CD4-positive, alpha-beta memory T cell (primary cell): ENCODE data around the gene SNX33. TPM values are rescaled to one million over a fixed set of nuclear protein-coding genes. Genes with fewer than 3 reads are reported as not detected.
"Not testable (repeated sequence)": the region's sequence is repeated elsewhere in the genome, so short reads cannot be mapped to it uniquely, and the experiment has no call there.

ENCODE experiments used
- CTCF ChIA-PET: fragments of 350-600 bp; sonication (Branson Sonifier 250); formaldehyde crosslinking; loops from one replicate; lab custom pipeline; 2021; ENCODE audit warnings: inconsistent platforms; ENCODE audit not compliant: partially characterized antibody; lab: Charles Lee
- POLR2A ChIA-PET: fragments of 350-600 bp; sonication (Branson Sonifier 250); formaldehyde crosslinking; loops from one replicate; lab custom pipeline; 2021; ENCODE audit not compliant: partially characterized antibody; lab: Charles Lee
- DNase-seq, 5 donors: peaks; one replicate each; pipeline versions ENCODE4 v3.0.0 to v3.0.0-alpha.2; 2020 to 2022; ENCODE audit warnings: mixed read lengths in 1 of 5
- H3K27ac ChIP-seq: one replicate; pipeline ENCODE4 v1.7.0; 2013; ENCODE audit warnings: low read depth, low read length
- H3K27me3 ChIP-seq: 2 replicates; pipeline ENCODE4 v1.7.0; 2013; ENCODE audit warnings: mild to moderate bottlenecking, low read length, moderate library complexity; ENCODE audit not compliant: insufficient read depth
- H3K36me3 ChIP-seq: 2 replicates; pipeline ENCODE4 v1.7.0; 2013; ENCODE audit warnings: mild to moderate bottlenecking, low read length, moderate library complexity; ENCODE audit not compliant: insufficient read depth
- H3K4me1 ChIP-seq: 2 replicates; pipeline ENCODE4 v1.7.0; 2013; ENCODE audit warnings: mild to moderate bottlenecking, low read length, moderate library complexity; ENCODE audit not compliant: insufficient read depth
- H3K4me3 ChIP-seq, 2 donors: one replicate each; pipeline ENCODE4 v1.7.0; 2013; ENCODE audit warnings: low read length in 2 of 2, mild to moderate bottlenecking in 1 of 2
- H3K9me3 ChIP-seq, 2 donors: one replicate each; pipeline ENCODE4 v1.7.0; 2013; ENCODE audit warnings: low read length in 2 of 2, control low read depth in 1 of 2; ENCODE audit not compliant: control insufficient read depth in 1 of 2
- H3K27ac Mint-ChIP-seq, 7 donors: one replicate each; pipeline ENCODE4 v1.8.0; 2020 to 2021; ENCODE audit warnings: mixed read lengths in 7 of 7, mild to moderate bottlenecking in 6 of 7, inconsistent platforms in 3 of 7, moderate library complexity in 3 of 7
- H3K27me3 Mint-ChIP-seq, 2 donors: one replicate each; pipeline ENCODE4 v1.8.0; 2020 to 2021; ENCODE audit warnings: mixed read lengths in 2 of 2
- H3K36me3 Mint-ChIP-seq, 2 donors: one replicate each; pipeline ENCODE4 v1.8.0; 2020 to 2021; ENCODE audit warnings: mixed read lengths in 2 of 2, inconsistent platforms in 1 of 2, mild to moderate bottlenecking in 1 of 2
- H3K4me1 Mint-ChIP-seq, 4 donors: one replicate each; pipeline ENCODE4 v1.8.0; 2020 to 2021; ENCODE audit warnings: mixed read lengths in 4 of 4, mild to moderate bottlenecking in 1 of 4
- H3K4me3 Mint-ChIP-seq, 8 donors: one replicate each; pipeline ENCODE4 v1.8.0; 2020 to 2021; ENCODE audit warnings: mixed read lengths in 8 of 8, mild to moderate bottlenecking in 7 of 8, moderate library complexity in 6 of 8, inconsistent platforms in 3 of 8
- H3K9me3 Mint-ChIP-seq, 8 donors: one replicate each; pipeline ENCODE4 v1.8.0; 2020 to 2021; ENCODE audit warnings: mixed read lengths in 8 of 8, mild to moderate bottlenecking in 5 of 8, inconsistent platforms in 3 of 8, moderate library complexity in 1 of 8
- intact Hi-C: fragments of 100-400 bp; cut with micrococcal nuclease; formaldehyde crosslinking; loops from one replicate; pipeline ENCODE4 v1.15.1; 2023
- polyA plus RNA-seq, 2 donors: library from polyadenylated mRNA; unstranded; fragments of 300-500 nt; fragmentation: Illumina TruSeq; gene quantifications; one replicate each; pipeline ENCODE4 v1.2.3, GENCODE V29; 2021
- total RNA-seq, 2 experiments: library from RNA; stranded (reverse); gene quantifications; one replicate each; pipeline ENCODE4 v1.2.3, GENCODE V29; 2021

The SNX33 gene
- total and polyA plus RNA-seq, 4 experiments from 2014 or later, result 0.33 to 3.8 (median 2.6) TPM

DNA sequence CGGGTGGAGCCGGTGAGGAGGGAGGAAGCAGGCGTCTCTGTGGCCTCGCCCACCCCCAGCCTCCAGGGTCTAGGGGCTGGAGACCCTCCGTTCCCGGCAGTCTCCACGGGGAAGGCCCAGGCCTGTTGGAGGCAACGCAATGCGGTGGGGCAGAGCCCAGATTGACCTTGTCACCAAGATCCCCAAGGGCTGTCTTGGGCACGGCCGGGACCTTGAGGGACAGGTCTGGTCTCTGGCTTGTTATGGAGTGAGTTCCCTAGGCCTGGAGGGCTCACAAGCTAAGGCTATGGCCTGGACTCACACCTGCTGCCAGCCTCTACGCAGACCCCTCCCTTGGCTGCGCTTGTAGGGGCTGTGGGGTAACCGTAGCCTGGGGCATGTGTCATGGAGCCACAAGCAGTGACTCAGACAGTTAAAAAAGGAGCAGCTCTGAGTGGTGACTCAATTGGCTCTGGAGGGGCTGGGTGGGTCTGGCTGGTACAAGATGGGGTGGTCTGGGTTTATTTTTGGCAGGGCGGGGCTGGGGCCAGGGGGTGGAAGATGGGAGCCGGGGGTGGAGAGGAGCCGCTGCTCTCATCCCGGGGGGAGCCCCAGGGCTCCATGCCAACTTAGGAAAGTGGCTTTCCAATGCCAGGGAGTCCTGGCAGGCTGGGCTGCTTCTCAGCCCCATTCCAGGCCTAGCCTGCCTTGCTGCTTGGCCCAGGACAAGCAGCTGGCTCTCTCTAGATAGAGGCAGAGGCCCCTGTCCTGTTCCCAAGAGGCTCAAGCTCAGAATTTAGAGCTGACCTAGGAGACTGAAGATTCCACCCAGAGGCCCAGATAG, 55.9 kb downstream of the SNX33 start:
- H3K4me3 Mint-ChIP-seq, H3K9me3 Mint-ChIP-seq, H3K27me3 ChIP-seq, POLR2A ChIA-PET, H3K4me3 ChIP-seq, CTCF ChIA-PET, intact Hi-C loops, H3K9me3 ChIP-seq, H3K36me3 Mint-ChIP-seq, H3K4me1 ChIP-seq, DNase-seq, H3K27me3 Mint-ChIP-seq, H3K36me3 ChIP-seq, H3K4me1 Mint-ChIP-seq, H3K27ac Mint-ChIP-seq, H3K27ac ChIP-seq: not testable (repeated sequence)

DNA sequence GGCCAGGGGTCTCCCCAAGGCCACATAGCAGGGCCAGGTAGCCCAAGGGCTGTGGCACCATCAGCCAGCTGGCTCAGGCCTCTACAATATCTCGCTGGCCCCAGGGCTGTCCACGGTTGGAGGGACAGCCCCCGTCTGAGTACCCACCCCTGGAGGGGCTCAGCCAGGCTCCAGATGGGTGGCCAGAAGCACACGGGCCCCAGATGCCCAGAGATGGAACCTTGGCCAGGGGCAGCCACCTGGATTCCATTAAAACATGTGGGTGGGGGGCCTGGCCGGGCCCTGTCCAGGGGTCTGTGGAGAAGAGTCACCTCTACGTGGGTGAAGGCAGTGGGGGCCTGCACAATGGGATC, 56.5 kb downstream of the SNX33 start:
- H3K27me3 Mint-ChIP-seq, result no peaks in the 10 kb centered on the region
- no peaks in the 10 kb centered on the region for H3K4me1 Mint-ChIP-seq
- CTCF ChIA-PET, result no interaction called here
- intact Hi-C loops, result no loop called here
- no peak overlapping the region for H3K27ac Mint-ChIP-seq
- no peaks in the 10 kb centered on the region for H3K36me3 Mint-ChIP-seq
- no peak overlapping the region for H3K4me3 Mint-ChIP-seq
- Histone ChIP-seq H3K9me3 (no peaks in the 10 kb centered on the region), H3K27ac (no peak overlapping the region), H3K27me3 (no peaks in the 10 kb centered on the region), H3K4me3 (no peak overlapping the region), H3K4me1 (no peaks in the 10 kb centered on the region), H3K36me3 (no peaks in the 10 kb centered on the region)
- H3K9me3 Mint-ChIP-seq, result no peaks in the 10 kb centered on the region
- POLR2A ChIA-PET, result no interaction called here
- no peak for DNase-seq

DNA sequence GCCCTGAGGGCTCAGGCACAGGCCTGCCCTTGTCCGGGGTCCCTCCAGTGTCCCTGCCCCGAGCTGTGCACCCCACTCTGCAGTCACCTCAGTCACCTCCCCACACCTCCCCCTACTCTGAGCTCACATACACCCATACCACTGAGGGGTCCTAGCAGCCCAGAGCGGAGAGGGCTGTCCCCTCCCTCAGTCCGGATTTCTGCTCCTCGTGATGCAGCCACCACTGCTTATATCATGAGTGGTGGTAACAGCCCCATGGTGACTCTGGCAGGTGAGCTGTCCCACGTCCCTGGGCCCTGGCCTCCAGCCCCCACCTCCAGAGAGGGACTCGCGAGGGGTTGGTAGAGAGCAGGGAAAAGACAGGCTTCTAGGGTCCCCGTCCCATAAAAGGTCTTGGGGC, 56.9 kb downstream of the SNX33 start:
- POLR2A ChIA-PET, result no interaction called here
- CTCF ChIA-PET, result no interaction called here
- H3K9me3 Mint-ChIP-seq, result no peaks in the 10 kb centered on the region
- Histone ChIP-seq H3K36me3 (no peaks in the 10 kb centered on the region), H3K4me1 (no peaks in the 10 kb centered on the region), H3K27me3 (no peaks in the 10 kb centered on the region), H3K27ac (no peak overlapping the region), H3K4me3 (no peak overlapping the region), H3K9me3 (no peaks in the 10 kb centered on the region)
- H3K4me1 Mint-ChIP-seq, result no peaks in the 10 kb centered on the region
- no peak overlapping the region for H3K4me3 Mint-ChIP-seq
- H3K27me3 Mint-ChIP-seq, result no peaks in the 10 kb centered on the region
- intact Hi-C loops, result no loop called here
- H3K36me3 Mint-ChIP-seq, result no peaks in the 10 kb centered on the region
- H3K27ac Mint-ChIP-seq, result no peak overlapping the region
- DNase-seq, result no peak

DNA sequence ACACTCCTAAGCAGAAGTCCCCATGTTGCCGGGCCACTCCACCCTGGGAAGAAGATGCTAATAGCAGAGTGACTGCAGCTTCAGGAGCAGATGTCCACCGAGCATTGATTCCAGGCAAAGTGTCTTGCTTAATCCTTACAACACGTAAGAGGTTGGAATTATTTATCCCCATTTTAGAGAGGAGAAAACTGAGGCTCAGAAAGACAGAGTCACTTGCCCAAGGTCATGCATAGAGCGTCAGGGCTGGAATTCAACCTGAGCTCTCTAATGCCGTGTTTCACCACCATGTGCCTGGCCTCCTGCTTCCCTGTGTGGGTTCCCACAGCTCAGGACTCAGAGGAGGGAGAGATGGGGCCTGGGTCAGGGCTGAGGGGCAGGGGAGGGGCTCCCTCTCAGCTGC, 57.7 kb downstream of the SNX33 start:
- H3K4me3 ChIP-seq, DNase-seq, POLR2A ChIA-PET, H3K9me3 ChIP-seq, H3K27ac ChIP-seq, H3K9me3 Mint-ChIP-seq, H3K36me3 ChIP-seq, CTCF ChIA-PET, intact Hi-C loops, H3K36me3 Mint-ChIP-seq, H3K4me1 Mint-ChIP-seq, H3K27me3 ChIP-seq, H3K27me3 Mint-ChIP-seq, H3K4me1 ChIP-seq, H3K4me3 Mint-ChIP-seq: not testable (repeated sequence)
- peak overlapping the region in 1 of 7 donors; percentile 44 for H3K27ac Mint-ChIP-seq

DNA sequence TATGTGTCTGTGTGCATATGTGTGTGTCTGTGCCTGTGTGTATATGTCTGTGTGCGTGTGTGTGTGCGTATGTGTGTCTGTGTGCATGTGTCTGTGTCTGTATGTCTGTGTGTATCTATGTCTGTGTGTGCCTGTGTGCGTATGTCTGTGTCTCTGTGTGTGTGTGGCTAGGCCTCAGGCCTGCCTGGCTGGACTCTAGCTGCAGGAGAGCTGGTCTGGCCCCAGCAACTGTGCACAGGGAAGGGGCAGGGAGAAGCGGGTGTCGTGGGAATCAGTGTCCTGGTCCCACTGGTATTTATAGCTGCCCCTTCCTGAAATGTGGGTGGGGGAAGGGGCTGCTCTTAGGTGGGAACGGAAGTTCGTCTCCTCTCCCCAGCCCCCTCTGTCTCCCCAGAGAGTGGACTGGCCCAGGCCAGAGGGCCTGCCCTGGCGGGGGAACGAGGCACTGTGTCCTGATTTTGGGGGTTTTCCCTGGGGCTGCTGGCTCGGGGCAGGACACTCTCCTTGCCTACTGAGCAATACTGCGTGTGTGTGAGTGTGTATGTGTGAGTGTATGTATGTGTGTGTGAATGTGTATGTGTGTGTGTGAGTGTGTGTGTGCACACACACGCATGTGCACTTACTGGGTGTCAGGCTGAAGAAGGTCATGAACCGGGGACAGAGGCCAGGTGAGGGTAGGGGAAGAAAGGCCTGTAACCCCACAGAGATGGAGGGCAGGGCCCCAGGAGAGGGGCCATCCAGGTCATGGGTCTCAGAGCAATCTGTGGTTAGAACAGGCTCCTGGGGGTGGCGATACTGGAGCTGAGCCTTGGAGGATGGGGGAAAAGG, 58.4 kb downstream of the SNX33 start:
- H3K27ac Mint-ChIP-seq, result peak overlapping the region in 1 of 7 donors; percentile 11
- no peaks in the 10 kb centered on the region for H3K36me3 Mint-ChIP-seq
- ChIA-PET CTCF (no interaction called here), POLR2A (no interaction called here)
- Histone ChIP-seq H3K36me3 (no peaks in the 10 kb centered on the region), H3K4me3 (no peak overlapping the region), H3K27me3 (no peaks in the 10 kb centered on the region), H3K4me1 (no peaks in the 10 kb centered on the region), H3K27ac (no peak overlapping the region), H3K9me3 (no peaks in the 10 kb centered on the region)
- no peaks in the 10 kb centered on the region for H3K9me3 Mint-ChIP-seq
- H3K4me3 Mint-ChIP-seq, result no peak overlapping the region
- H3K4me1 Mint-ChIP-seq, result no peaks in the 10 kb centered on the region
- intact Hi-C loops, result no loop called here
- H3K27me3 Mint-ChIP-seq, result no peaks in the 10 kb centered on the region
- no peak for DNase-seq

DNA sequence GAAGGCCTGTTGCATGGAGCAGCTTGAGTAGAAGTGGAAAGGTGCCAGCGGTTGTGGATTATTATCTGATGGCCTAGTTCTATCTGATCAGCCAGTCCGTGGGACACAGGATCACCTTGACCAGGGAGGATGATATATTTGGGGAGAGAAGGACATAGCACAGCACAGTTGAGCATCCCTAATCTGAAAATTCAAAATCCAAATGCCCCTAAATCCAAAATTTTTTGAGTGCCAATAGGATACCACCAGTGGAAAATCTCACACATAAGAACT, 58.9 kb downstream of the SNX33 start:
- H3K4me1 ChIP-seq, result no peaks in the 10 kb centered on the region
- H3K27ac ChIP-seq, result no peak overlapping the region
- POLR2A ChIA-PET, result no interaction called here
- no peak for DNase-seq
- no peaks in the 10 kb centered on the region for H3K36me3 ChIP-seq
- peaks cover 2% of the 10 kb centered on the region in 2 donors for H3K27me3 Mint-ChIP-seq
- no peaks in the 10 kb centered on the region for H3K4me1 Mint-ChIP-seq
- no peaks in the 10 kb centered on the region for H3K9me3 Mint-ChIP-seq
- CTCF ChIA-PET, result interaction anchor here (0.7 kb wide), 1 partner anchor 109 kb away, joined by 3 read pairs; no protein-coding TSS in a partner anchor
- H3K27me3 ChIP-seq, result no peaks in the 10 kb centered on the region
- H3K36me3 Mint-ChIP-seq, result no peaks in the 10 kb centered on the region
- H3K4me3 Mint-ChIP-seq, result no peak overlapping the region
- H3K27ac Mint-ChIP-seq, result no peak overlapping the region
- intact Hi-C loops, result no loop called here
- no peak overlapping the region for H3K4me3 ChIP-seq
- H3K9me3 ChIP-seq, result no peaks in the 10 kb centered on the region

DNA sequence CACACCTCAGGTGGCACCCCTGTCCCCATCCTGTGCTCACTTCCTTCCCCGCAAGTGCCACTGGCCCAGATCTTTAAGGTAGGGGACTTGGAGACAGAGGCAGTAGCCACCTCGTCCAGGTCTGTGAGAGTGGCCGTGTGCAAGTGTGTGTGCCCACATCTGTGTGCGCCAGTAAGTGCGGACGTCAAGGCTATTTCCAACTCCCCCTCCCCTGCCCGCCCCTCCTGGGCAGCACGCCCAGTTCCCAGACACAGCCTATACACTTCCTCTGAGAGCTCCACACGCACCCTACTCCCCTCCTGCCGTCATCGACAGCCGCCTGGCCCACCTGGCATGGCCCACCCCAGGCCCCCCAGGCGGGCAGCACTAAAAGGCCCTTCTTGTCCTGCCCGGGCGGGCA, 61.7 kb downstream of the SNX33 start:
- H3K4me1 Mint-ChIP-seq, H3K9me3 Mint-ChIP-seq, H3K36me3 Mint-ChIP-seq, POLR2A ChIA-PET, H3K4me3 ChIP-seq, H3K36me3 ChIP-seq, CTCF ChIA-PET, H3K27me3 ChIP-seq, H3K4me3 Mint-ChIP-seq, H3K9me3 ChIP-seq, DNase-seq, intact Hi-C loops, H3K27ac Mint-ChIP-seq, H3K27ac ChIP-seq, H3K4me1 ChIP-seq: not testable (repeated sequence)
- H3K27me3 Mint-ChIP-seq, result peaks cover 7 to 11% of the 10 kb centered on the region in 2 donors
